Activated gamma-delta T cell treated with anti-CD3 and anti-CD28 coated beads, Interleukin-2, amount 50 U/mL, for 16 hours (primary cell): ENCODE results near the gene TUBB1.
"Not testable (repeated sequence)": the region's sequence is repeated elsewhere in the genome, so short reads cannot be mapped to it uniquely, and the experiment has no call there.

Experiments
- DNase-seq: peaks from one replicate; pipeline ENCODE4 v3.0.0-alpha.2; 2020; ENCODE audit warnings: low read depth

TUBB1 gene

DNA sequence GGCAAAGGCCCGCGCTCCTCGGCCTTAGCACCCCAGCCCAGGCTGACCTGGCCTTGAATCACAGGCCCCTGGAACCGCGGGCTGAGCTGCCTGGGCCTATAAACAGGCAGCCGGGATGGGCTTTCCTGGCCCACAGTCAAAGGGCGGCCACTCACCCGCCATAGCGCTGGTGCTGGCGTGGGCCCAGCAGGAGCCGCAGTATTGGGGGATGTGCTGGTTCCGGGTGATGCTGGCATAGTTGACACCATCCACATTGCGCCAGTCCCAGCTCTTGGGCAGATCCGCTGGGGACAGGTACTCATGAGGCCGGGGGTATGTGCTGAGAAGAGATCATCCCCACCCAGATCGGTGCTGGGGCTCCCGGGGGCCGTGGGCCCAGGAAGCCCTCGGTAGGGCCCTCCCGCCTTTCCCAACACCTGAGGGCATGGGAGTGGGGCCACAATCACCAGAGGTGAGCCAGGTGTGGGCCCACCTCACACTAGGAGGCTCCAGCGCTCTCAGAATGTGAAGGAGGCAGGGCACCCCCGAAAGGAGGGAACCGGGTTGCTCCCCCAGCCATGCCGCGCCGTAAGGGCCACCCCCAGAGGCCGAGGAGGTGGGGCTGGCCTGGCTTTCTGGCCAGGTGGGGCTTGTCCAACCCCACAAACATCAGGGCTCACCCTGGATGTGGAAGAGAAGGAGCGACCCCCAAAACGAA is 12.9 kb upstream of the TUBB1 start:
- DNase-seq = no peak

GRCh38 chr20:59006864-59007664 is 12.2 kb upstream of the TUBB1 start, which contains the start of gene CTSZ:
TSS of gene CTSZ (minus strand) at chr20:59007254. CDS start at chr20:59007128, 126 bp downstream.
- DNase-seq = no peak

DNA sequence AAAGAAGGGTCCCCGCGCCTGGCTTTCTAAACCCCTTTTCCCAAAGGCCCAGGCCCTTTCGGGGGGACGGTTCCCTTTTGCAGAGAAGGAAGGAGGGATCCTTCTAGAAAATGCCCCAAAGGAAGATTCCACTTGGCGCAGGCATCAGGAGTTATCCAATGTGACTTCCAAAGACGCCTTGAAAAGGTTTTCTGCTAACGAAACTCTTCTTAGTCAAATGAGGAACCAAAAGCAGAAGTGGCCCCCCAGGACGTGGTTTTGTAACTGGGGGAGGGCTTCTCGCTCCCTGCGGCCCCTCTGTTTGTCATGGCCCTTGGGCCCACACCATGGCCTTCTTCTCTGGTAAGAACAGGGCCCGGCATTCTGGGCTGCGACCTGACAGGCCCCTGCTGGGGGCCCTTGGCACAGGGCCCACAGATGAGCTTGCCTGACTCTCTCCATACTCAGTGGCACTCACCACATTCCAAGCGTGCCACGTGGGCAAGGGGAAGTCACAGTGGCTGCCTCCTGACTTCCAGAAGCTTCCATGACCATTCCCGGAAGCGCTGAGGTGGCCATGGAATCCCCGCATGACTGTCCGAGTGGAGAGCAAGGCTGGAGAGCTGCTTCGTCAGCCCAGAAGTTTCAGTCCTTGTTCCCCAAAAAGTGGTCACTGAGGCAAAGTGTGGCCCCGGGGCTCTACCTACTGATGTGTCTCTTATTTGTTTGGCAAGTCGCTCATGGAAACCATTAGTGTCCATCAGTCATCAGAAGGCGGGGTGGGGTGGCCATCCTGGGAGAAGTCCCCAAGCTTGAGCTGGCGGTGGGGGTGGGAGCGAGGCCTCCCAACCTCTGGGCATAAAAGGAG is 11.3 kb upstream of the TUBB1 start:
- no peak for DNase-seq

- no peak for DNase-seq
Measured at GRCh38 chr20:59008715-59009336, 10.4 kb upstream of the TUBB1 start.

- no peak for DNase-seq
Measured at GRCh38 chr20:59010321-59010994, 8.8 kb upstream of the TUBB1 start.

DNA sequence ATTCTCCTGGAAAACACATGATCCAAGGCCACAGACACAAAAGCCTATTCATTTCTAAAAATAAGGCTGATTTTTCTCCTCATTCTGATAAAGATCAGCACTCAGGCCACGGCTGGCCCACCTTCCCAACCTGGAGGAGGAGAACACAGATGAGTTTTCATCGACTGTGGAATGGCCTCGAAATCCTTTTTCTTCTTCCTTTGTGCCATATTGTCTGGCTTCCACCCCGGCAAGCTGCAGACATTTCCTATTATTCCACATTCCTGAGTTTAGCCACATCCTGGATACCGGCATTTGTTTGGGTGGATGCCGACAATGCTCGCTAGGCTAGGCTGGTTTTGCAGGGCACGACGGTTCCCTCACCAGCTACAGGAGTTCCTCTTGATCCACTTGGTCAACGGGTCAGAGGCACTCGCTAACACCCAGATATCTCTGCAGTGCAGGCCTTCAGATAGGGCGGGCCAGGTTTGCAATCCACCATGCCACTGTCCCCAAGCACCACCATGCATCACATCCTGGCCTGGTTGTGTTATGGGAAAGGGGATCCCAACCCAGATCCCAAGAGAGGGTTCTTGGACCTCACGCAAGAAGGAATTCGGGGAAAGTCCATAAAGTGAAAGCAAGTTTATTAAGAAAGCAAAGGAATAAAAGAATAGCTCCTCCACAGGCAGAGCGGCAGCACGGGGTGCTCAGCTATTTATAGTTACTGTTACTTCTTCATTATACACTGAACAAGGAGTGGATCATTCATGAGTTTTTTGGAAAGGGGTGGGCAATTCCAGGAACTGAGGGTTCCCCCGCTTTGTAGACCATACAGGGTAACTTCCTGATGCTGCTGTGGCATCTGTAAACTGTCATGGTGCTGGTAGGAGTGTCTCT is 8.0 kb upstream of the TUBB1 start:
- no peak for DNase-seq

GRCh38 chr20:59011874-59012157 is 7.4 kb upstream of the TUBB1 start:
- not testable (repeated sequence) for DNase-seq

GRCh38 chr20:59013031-59013951 is 5.9 kb upstream of the TUBB1 start:
- no peak for DNase-seq

- no peak for DNase-seq
Measured at GRCh38 chr20:59013959-59014608, 5.1 kb upstream of the TUBB1 start.

DNA sequence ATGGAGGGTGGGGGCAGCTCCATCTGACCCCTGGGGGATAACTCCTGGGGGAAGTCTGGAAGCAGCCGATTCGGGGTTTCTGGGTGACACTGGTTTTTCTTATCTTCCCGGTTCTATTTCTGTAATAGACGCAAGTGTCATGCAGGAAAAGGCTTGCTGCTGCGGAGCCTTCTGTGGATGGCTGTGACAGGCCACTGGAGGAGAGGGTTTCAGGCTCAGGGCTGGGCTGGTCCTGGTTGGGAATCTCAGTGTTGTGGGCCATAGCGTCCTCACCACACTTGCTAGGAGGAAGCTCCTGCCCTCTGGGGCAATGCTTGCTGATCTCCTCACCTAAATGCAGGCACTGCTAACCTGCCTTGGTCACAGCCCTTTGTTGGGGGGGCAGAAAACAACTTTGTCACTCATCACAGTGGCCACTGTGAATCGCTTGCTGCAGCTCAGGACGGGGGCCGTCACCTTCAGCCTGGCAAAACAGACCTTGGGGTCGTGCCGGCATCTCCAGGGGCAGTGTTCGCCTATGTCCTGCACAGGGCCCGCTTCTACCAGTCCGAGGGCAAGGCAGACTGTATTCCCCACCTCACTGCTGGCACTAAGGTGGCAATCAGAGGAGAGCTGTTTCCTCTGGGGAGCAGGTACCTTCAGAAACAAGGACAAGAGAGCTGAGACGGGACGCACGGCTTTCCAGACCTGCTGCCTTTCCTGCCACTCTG is 4.4 kb upstream of the TUBB1 start:
- DNase-seq = no peak

GRCh38 chr20:59015411-59015810 is 3.8 kb upstream of the TUBB1 start:
- DNase-seq = no peak

DNA sequence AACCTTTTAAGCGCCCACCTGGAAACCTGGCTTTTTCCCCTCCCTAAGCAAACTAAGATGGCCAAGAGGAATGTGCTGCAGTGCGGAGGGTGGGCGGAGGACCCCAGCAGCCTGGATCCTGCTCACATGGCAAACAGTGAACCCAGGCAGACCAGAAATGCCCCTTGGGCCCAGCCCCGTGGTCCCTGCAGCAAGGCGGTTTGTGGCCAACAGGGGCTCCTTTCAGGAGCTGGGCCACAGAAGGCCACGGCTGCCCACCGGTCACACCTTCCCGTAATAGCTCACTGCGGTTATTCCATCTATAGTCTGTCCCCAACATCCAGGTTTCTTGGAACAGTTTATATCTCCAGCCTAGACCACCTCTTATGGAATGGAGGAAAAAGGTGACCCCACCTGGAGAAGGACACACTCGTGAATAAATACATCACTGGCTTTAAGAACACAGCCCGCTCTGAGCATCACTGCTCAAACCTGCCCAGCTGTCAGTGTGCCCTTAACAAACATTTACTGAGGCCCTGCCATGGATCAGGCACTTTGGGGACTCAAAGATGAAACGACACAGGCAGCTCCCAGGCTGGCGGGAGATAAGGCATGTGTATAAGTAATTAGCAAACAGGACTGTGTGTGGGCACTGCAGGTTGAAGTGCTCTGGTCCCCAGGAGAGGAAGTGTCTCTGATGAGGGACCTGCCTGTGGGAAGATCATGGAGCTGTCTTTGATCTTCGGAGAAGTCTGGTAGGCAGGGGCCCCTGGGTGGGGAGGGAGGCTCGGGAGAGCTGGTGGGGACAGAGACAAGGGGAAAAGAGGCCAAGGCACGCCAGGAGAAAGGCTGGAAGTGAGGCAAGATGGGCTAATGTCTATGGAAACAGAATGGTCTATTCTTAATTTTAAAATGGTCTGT is 3.2 kb upstream of the TUBB1 start:
- DNase-seq = no peak

GRCh38 chr20:59016795-59017492 is 2.3 kb upstream of the TUBB1 start:
- DNase-seq = no peak

DNA sequence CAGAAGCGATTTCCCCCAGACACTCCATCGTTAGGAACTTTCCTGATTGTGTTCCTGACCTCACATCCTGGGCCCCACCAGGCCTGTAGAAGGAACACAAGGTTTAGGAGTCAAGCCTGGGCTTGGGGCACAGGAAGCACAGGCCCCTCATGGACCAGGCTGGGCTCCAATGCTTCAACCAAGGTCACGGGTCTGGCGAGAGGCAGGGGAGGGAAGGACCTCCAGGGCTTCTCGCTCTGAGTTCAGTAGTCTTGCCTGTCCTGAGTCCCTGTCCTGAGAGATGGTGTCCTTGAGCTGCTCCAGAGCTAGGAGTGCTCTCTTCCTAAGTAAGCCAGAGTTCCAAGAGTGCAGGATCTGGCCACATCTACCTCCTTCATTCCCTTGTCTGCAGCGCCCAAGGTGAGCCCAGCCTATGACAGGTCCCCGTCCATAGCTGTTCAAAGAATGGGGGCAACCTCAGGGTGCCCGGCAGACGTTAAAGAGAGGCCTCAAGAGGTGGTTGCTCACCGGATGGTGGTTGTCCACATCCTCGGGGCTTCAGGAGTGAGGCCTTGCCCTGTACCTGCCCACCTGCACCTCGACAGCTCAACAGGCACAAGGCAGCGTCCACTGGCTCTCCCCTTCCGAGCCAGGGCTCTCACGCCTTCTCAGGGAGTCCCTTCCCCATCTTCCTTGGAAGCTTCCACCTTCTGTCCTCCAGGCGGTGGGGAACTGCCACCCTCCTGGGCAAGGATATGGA is 1.6 kb upstream of the TUBB1 start:
- no peak for DNase-seq

GRCh38 chr20:59018817-59019216 is 412 bp upstream of the TUBB1 start:
- no peak for DNase-seq

GRCh38 chr20:59020938-59021551 is 1.8 kb downstream of the TUBB1 start:
- DNase-seq = no peak
